Hepatocyte (in vitro differentiated cells): ENCODE measurements around the gene PITX3. TPM values are rescaled to one million over a fixed set of nuclear protein-coding genes. Genes with fewer than 3 reads are reported as not detected.

Experiments used
- DNase-seq: peaks from one replicate; pipeline ENCODE4 v3.0.0-alpha.2; 2016; ENCODE audit warnings: low spot score
- H2AFZ ChIP-seq: fragments of 200-600 bp; sonication (generic); 2 replicates; pipeline ENCODE4 v1.6.0; 2016; ENCODE audit warnings: antibody characterized with exemption, mild to moderate bottlenecking
- H3K27ac ChIP-seq: fragments of 200-600 bp; sonication (generic); 2 replicates; pipeline ENCODE4 v1.5.1; 2016; ENCODE audit warnings: mild to moderate bottlenecking
- H3K27me3 ChIP-seq: fragments of 200-600 bp; sonication (generic); 2 replicates; pipeline ENCODE4 v1.6.1; 2016
- H3K36me3 ChIP-seq: fragments of 200-600 bp; sonication (generic); replicated peaks from 2 replicates; pipeline ENCODE4 v1.5.1; 2016; ENCODE audit warnings: low read depth; ENCODE audit not compliant: insufficient read depth
- H3K4me1 ChIP-seq: fragments of 200-600 bp; sonication (generic); 2 replicates; pipeline ENCODE4 v1.5.1; 2016; ENCODE audit warnings: mild to moderate bottlenecking, moderate library complexity; ENCODE audit not compliant: insufficient read depth
- H3K4me2 ChIP-seq: fragments of 200-600 bp; sonication (generic); 2 replicates; pipeline ENCODE4 v1.6.0; 2016
- H3K4me3 ChIP-seq: fragments of 200-600 bp; sonication (generic); 2 replicates; pipeline ENCODE4 v1.5.1; 2016; ENCODE audit warnings: mild to moderate bottlenecking
- H3K79me2 ChIP-seq: fragments of 200-600 bp; sonication (generic); 2 replicates; pipeline ENCODE4 v1.6.0; 2017; ENCODE audit warnings: mild to moderate bottlenecking
- H3K9me2 ChIP-seq: fragments of 200-600 bp; sonication (generic); replicated peaks from 2 replicates; pipeline ENCODE4 v1.6.0; 2017; ENCODE audit warnings: mild to moderate bottlenecking; ENCODE audit not compliant: insufficient read depth
- H3K9me3 ChIP-seq: fragments of 200-600 bp; sonication (generic); 2 replicates; pipeline ENCODE4 v1.5.1; 2016; ENCODE audit warnings: low read depth, mild to moderate bottlenecking
- H4K20me1 ChIP-seq: fragments of 200-600 bp; sonication (generic); 2 replicates; pipeline ENCODE4 v1.6.0; 2016; ENCODE audit warnings: mild to moderate bottlenecking; ENCODE audit not compliant: insufficient read depth, poor library complexity, severe bottlenecking
- CTCF ChIP-seq: fragments of 200-600 bp; sonication (generic); IDR thresholded peaks from 2 replicates; pipeline ENCODE4 v1.5.1; 2016; ENCODE audit warnings: antibody characterized with exemption, mild to moderate bottlenecking; ENCODE audit not compliant: poor library complexity
- EZH2 ChIP-seq: fragments of 200-600 bp; sonication (generic); IDR thresholded peaks from 2 replicates; pipeline ENCODE4 v1.6.1; 2016; ENCODE audit warnings: antibody characterized with exemption, mild to moderate bottlenecking, borderline replicate concordance
- EZH2phosphoT487 ChIP-seq: fragments of 200-600 bp; sonication (generic); IDR thresholded peaks from one replicate; pipeline ENCODE4 v1.6.1; 2018; ENCODE audit warnings: antibody characterized with exemption, mild to moderate bottlenecking, low read depth, moderate library complexity; ENCODE audit not compliant: unreplicated experiment, severe bottlenecking
- WGBS: methylation state at CpG from one replicate; pipeline ENCODE4 v1.1.6; 2016; ENCODE audit warnings: low lambda C conversion rate; ENCODE audit errors: missing lambda C conversion rate; 5-methylcytosine and 5-hydroxymethylcytosine counted together
- polyA plus RNA-seq: library from polyadenylated mRNA; unstranded; fragments of >200 nt; fragmentation: Nextera tagmentation; extraction: Ambion mirVana; gene quantifications from 2 replicates; pipeline ENCODE4 v1.2.1, GENCODE V29; 2016
- total RNA-seq: library from RNA; depleted of rRNA; stranded (reverse); fragments of >200 nt; gene quantifications from 2 replicates; pipeline ENCODE4 v1.2.3, GENCODE V29; 2014

PITX3 gene
- total and polyA plus RNA-seq, 2 experiments from 2014 or later, result 0.52 TPM; not detected in 1

GRCh38 chr10:102235598-102235920 is 5.8 kb downstream of the PITX3 start:
- H3K27me3 ChIP-seq, result peaks cover 76% of the 10 kb centered on the region
- H3K4me3 ChIP-seq, result no peak overlapping the region
- no peaks in the 10 kb centered on the region for H3K79me2 ChIP-seq
- H3K4me1 ChIP-seq, result peaks cover 13% of the 10 kb centered on the region
- H3K36me3 ChIP-seq, result no peaks in the 10 kb centered on the region
- no peaks in the 10 kb centered on the region for H3K9me2 ChIP-seq
- H3K9me3 ChIP-seq, result no peaks in the 10 kb centered on the region
- no peaks in the 10 kb centered on the region for H4K20me1 ChIP-seq
- no peak for DNase-seq
- H2AFZ ChIP-seq, result no peak overlapping the region
- TF ChIP-seq CTCF (no peak), EZH2phosphoT487 (no peak), EZH2 (no peak)
- 65% methylated on average over 1 of the region's 1 CpG for WGBS
- no peak overlapping the region for H3K4me2 ChIP-seq
- H3K27ac ChIP-seq, result no peak overlapping the region

- Histone ChIP-seq H3K27me3 (peaks cover 76% of the 10 kb centered on the region), H3K4me1 (peaks cover 17% of the 10 kb centered on the region), H3K9me3 (no peaks in the 10 kb centered on the region), H3K4me3 (no peak overlapping the region), H3K9me2 (no peaks in the 10 kb centered on the region), H3K4me2 (no peak overlapping the region), H4K20me1 (no peaks in the 10 kb centered on the region), H3K27ac (no peak overlapping the region), H3K36me3 (no peaks in the 10 kb centered on the region), H3K79me2 (no peaks in the 10 kb centered on the region), H2AFZ (no peak overlapping the region)
- 61% methylated on average over 12 of the region's 12 CpGs for WGBS
- TF ChIP-seq EZH2 (no peak), CTCF (no peak), EZH2phosphoT487 (no peak)
- DNase-seq, result no peak
These were observed 6.3 kb downstream of the PITX3 start for GRCh38 chr10:102234888-102235597.

GRCh38 chr10:102233997-102234396 is 7.3 kb downstream of the PITX3 start:
- H3K4me1 ChIP-seq, result peaks cover 19% of the 10 kb centered on the region
- H3K27ac ChIP-seq, result no peak overlapping the region
- 65% methylated on average over 1 of the region's 1 CpG for WGBS
- no peaks in the 10 kb centered on the region for H3K9me3 ChIP-seq
- H3K79me2 ChIP-seq, result no peaks in the 10 kb centered on the region
- H3K27me3 ChIP-seq, result peaks cover 68% of the 10 kb centered on the region
- no peak overlapping the region for H3K4me2 ChIP-seq
- H4K20me1 ChIP-seq, result no peaks in the 10 kb centered on the region
- no peak overlapping the region for H2AFZ ChIP-seq
- H3K36me3 ChIP-seq, result no peaks in the 10 kb centered on the region
- no peaks in the 10 kb centered on the region for H3K9me2 ChIP-seq
- no peak for TF ChIP-seq CTCF
- TF ChIP-seq EZH2, result no peak
- TF ChIP-seq EZH2phosphoT487, result no peak
- no peak for DNase-seq
- H3K4me3 ChIP-seq, result no peak overlapping the region
